Mesothelial cell of epicardium (in vitro differentiated cells): ENCODE results near the gene PCDHA10. TPM values are rescaled to one million over a fixed set of nuclear protein-coding genes. Genes with fewer than 3 reads are reported as not detected.
"Not testable (repeated sequence)": the region's sequence is repeated elsewhere in the genome, so short reads cannot be mapped to it uniquely, and the experiment has no call there.

Source experiments
- DNase-seq, 2 experiments: peaks; one replicate each; pipeline ENCODE4 v3.0.0; 2021; ENCODE audit warnings: low spot score in 2 of 2; ENCODE audit not compliant: unreplicated experiment in 2 of 2
- H3K27ac Mint-ChIP-seq: 2 replicates; pipeline ENCODE4 v1.8.0; 2021; ENCODE audit warnings: mixed read lengths
- H3K27me3 Mint-ChIP-seq: 2 replicates; pipeline ENCODE4 v1.8.0; 2021; ENCODE audit warnings: low read depth, mixed read lengths
- H3K36me3 Mint-ChIP-seq: 2 replicates; pipeline ENCODE4 v1.8.0; 2021; ENCODE audit warnings: mixed read lengths
- H3K4me1 Mint-ChIP-seq: 2 replicates; pipeline ENCODE4 v1.8.0; 2021; ENCODE audit warnings: mixed read lengths
- H3K4me3 Mint-ChIP-seq: 2 replicates; pipeline ENCODE4 v1.8.0; 2021; ENCODE audit warnings: mild to moderate bottlenecking, moderate library complexity, mixed read lengths
- H3K9me3 Mint-ChIP-seq: 2 replicates; pipeline ENCODE4 v1.8.0; 2021; ENCODE audit warnings: mixed read lengths
- CTCF ChIP-seq: fragments of 200-600 bp; sonication (generic); IDR thresholded peaks from one replicate; pipeline ENCODE4 v1.5.0; 2021; ENCODE audit warnings: antibody characterized with exemption; ENCODE audit not compliant: unreplicated experiment
- total RNA-seq: library from RNA; stranded (reverse); gene quantifications from 3 replicates; pipeline ENCODE4 v1.2.1, GENCODE V29; 2021

Gene PCDHA10
- total RNA-seq, 1 donor from 2014 or later, result 20.1 TPM

DNA sequence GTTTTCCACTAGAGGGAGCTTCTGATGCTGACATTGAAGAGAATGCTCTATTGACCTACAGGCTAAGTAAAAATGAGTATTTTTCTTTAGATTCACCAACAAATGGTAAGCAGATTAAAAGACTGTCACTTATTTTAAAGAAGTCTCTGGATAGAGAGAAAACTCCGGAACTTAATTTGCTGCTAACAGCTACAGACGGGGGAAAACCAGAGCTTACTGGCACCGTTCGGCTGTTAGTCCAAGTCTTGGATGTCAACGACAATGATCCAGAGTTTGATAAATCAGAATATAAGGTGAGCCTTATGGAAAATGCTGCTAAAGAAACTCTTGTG lies 13.8 kb downstream of the PCDHA10 start:
- Mint-ChIP-seq H3K36me3 (peaks cover 51% of the 10 kb centered on the region), H3K27ac (peak overlapping the region; percentile 81)

GRCh38 chr5:140870221-140871201 lies 14.8 kb downstream of the PCDHA10 start:
- Mint-ChIP-seq H3K4me1 (peaks cover 16% of the 10 kb centered on the region), H3K36me3 (peaks cover 57% of the 10 kb centered on the region), H3K9me3 (peaks cover 27% of the 10 kb centered on the region), H3K27ac (no peak overlapping the region), H3K27me3 (no peaks in the 10 kb centered on the region), H3K4me3 (no peak overlapping the region)
- no peak for TF ChIP-seq CTCF
- no peak for DNase-seq

More for the DNA sequence above, 13.8 kb downstream of the PCDHA10 start:
- TF ChIP-seq CTCF, result peak; percentile 23
- Mint-ChIP-seq H3K4me1 (peaks cover 11% of the 10 kb centered on the region), H3K9me3 (peaks cover 29% of the 10 kb centered on the region), H3K4me3 (peak overlapping the region; percentile 80), H3K27me3 (no peaks in the 10 kb centered on the region)
- no peak for DNase-seq

- H3K36me3 Mint-ChIP-seq, result peaks cover 59% of the 10 kb centered on the region
- peaks cover 30% of the 10 kb centered on the region for H3K9me3 Mint-ChIP-seq
- H3K4me1 Mint-ChIP-seq, result peaks cover 15% of the 10 kb centered on the region
- no peak for DNase-seq
- no peaks in the 10 kb centered on the region for H3K27me3 Mint-ChIP-seq
- H3K4me3 Mint-ChIP-seq, result peak within 1 kb of the TSS; percentile 84
- TF ChIP-seq CTCF, result no peak
- H3K27ac Mint-ChIP-seq, result peak within 1 kb of the TSS; percentile 97
Measured at GRCh38 chr5:140875085-140876065, 19.7 kb downstream of the PCDHA10 start, which contains the start of gene PCDHA12. PCDHA12 (plus strand) TSS chr5:140875308; CDS start chr5:140875473, 165 bp downstream.

DNA sequence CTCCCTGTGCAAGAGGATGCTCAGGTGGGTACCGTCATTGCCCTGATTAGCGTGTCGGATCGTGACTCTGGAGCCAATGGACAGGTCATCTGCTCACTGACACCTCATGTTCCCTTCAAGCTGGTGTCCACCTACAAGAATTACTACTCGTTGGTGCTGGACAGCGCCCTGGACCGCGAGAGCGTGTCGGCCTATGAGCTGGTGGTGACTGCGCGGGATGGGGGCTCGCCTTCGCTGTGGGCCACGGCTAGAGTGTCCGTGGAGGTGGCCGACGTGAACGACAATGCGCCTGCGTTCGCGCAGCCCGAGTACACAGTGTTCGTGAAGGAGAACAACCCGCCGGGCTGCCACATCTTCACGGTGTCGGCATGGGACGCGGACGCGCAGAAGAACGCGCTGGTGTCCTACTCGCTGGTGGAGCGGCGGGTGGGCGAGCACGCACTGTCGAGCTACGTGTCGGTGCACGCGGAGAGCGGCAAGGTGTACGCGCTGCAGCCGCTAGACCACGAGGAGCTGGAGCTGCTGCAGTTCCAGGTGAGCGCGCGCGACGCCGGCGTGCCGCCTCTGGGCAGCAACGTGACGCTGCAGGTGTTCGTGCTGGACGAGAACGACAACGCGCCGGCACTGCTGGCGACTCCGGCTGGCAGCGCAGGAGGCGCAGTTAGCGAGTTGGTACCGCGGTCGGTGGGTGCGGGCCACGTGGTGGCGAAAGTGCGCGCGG lies 21.0 kb downstream of the PCDHA10 start:
- not testable (repeated sequence) for DNase-seq, H3K4me3 Mint-ChIP-seq, H3K27me3 Mint-ChIP-seq, H3K27ac Mint-ChIP-seq
- H3K9me3 Mint-ChIP-seq, result peaks cover 42% of the 10 kb centered on the region
- H3K36me3 Mint-ChIP-seq, result peaks cover 67% of the 10 kb centered on the region
- H3K4me1 Mint-ChIP-seq, result peaks cover 15% of the 10 kb centered on the region

- no peak overlapping the region for H3K27ac Mint-ChIP-seq
- H3K4me3 Mint-ChIP-seq, result no peak overlapping the region
- H3K36me3 Mint-ChIP-seq, result peaks cover 67% of the 10 kb centered on the region
- peaks cover 42% of the 10 kb centered on the region for H3K9me3 Mint-ChIP-seq
- no peak for TF ChIP-seq CTCF
- peaks cover 15% of the 10 kb centered on the region for H3K4me1 Mint-ChIP-seq
- no peaks in the 10 kb centered on the region for H3K27me3 Mint-ChIP-seq
- no peak for DNase-seq
Measured at GRCh38 chr5:140877262-140877581, 21.5 kb downstream of the PCDHA10 start.
